Ascending aorta (tissue), 2 donors: Measurements from ENCODE around the gene ANKRD10. TPM values are rescaled to one million over a fixed set of nuclear protein-coding genes. Genes with fewer than 3 reads are reported as not detected.

ENCODE experiments used
- DNase-seq, 2 donors: peaks; one replicate each; pipeline ENCODE4 v3.0.0-alpha.2; 2019; ENCODE audit warnings: low spot score in 2 of 2
- H3K27ac ChIP-seq, 2 donors: fragments of 200-600 bp; sonication (generic); one replicate each; pipeline ENCODE4 v1.5.1; 2016 to 2017; ENCODE audit warnings: mild to moderate bottlenecking in 1 of 2
- H3K27me3 ChIP-seq: fragments of 200-600 bp; sonication (generic); one replicate; pipeline ENCODE4 v1.5.1; 2017
- H3K36me3 ChIP-seq, 2 donors: fragments of 200-600 bp; sonication (generic); one replicate each; pipeline ENCODE4 v1.5.1; 2016
- H3K4me1 ChIP-seq, 2 donors: fragments of 200-600 bp; sonication (generic); one replicate each; pipeline ENCODE4 v1.5.1; 2016 to 2017; ENCODE audit warnings: mild to moderate bottlenecking in 1 of 2
- H3K4me3 ChIP-seq, 2 donors: fragments of 200-600 bp; sonication (generic); one replicate each; pipeline ENCODE4 v1.5.1; 2016 to 2017; ENCODE audit warnings: mild to moderate bottlenecking in 1 of 2
- H3K9me3 ChIP-seq, 2 donors: fragments of 200-600 bp; sonication (generic); one replicate each; pipeline ENCODE4 v1.5.1; 2016
- CTCF ChIP-seq, 3 experiments: fragments of 200-600 bp in 2 of 3; fragments of 450-650 bp in 1 of 3; sonication (generic) in 2 of 3; IDR thresholded peaks; one replicate each; pipeline ENCODE4 v1.5.1; 2016 to 2019; ENCODE audit warnings: antibody characterized with exemption in 3 of 3, mild to moderate bottlenecking in 1 of 3, moderate library complexity in 1 of 3
- intact Hi-C: fragments of 100-400 bp; cut with DNase I; formaldehyde crosslinking; loops from one replicate; pipeline ENCODE4 v1.15.1; 2023
- total RNA-seq: library from RNA; depleted of rRNA; stranded (reverse); fragments of >200 nt; gene quantifications from one replicate; pipeline ENCODE4 v1.1.0, GENCODE V29; 2016

The ANKRD10 gene
- total RNA-seq, 1 donor from 2014 or later = 100 TPM

- Histone ChIP-seq H3K4me1 (peaks cover 11 to 23% of the 10 kb centered on the region in 2 donors), H3K27me3 (no peaks in the 10 kb centered on the region), H3K4me3 (peak overlapping the region; percentile 49 to 61), H3K27ac (peak overlapping the region in 1 of 2 donors; percentile 78), H3K36me3 (no peaks in the 10 kb centered on the region), H3K9me3 (no peaks in the 10 kb centered on the region)
- intact Hi-C loops = loop anchor here (5.0 to 10.0 kb wide), 2 partner anchors 408 to 749 kb away; no protein-coding TSS in a partner anchor
- DNase-seq = no peak
- TF ChIP-seq CTCF (IDR thresholded peaks at IDR 0.05) = no peak
Observed at GRCh38 chr13:110873639-110874507, 41.0 kb downstream of the ANKRD10 start.

GRCh38 chr13:110872768-110873638 is 41.9 kb downstream of the ANKRD10 start:
- intact Hi-C loops = loop anchor here (5.0 to 10.0 kb wide), 2 partner anchors 409 to 748 kb away; no protein-coding TSS in a partner anchor
- Histone ChIP-seq H3K4me3 (no peak overlapping the region), H3K27me3 (no peaks in the 10 kb centered on the region), H3K36me3 (no peaks in the 10 kb centered on the region), H3K27ac (peak overlapping the region in 1 of 2 donors; percentile 78), H3K9me3 (no peaks in the 10 kb centered on the region), H3K4me1 (peaks cover 11 to 23% of the 10 kb centered on the region in 2 donors)
- DNase-seq = no peak
- no peak for TF ChIP-seq CTCF (IDR thresholded peaks at IDR 0.05)

- H3K36me3 ChIP-seq = no peaks in the 10 kb centered on the region
- intact Hi-C loops = loop anchor here (5.0 to 10.0 kb wide), 2 partner anchors 410 to 747 kb away; no protein-coding TSS in a partner anchor
- H3K4me3 ChIP-seq = no peak overlapping the region
- TF ChIP-seq CTCF (IDR thresholded peaks at IDR 0.05) = no peak
- no peaks in the 10 kb centered on the region for H3K27me3 ChIP-seq
- DNase-seq = no peak
- H3K4me1 ChIP-seq = peaks cover 11 to 23% of the 10 kb centered on the region in 2 donors
- no peaks in the 10 kb centered on the region for H3K9me3 ChIP-seq
- H3K27ac ChIP-seq = peak overlapping the region; percentile 23 to 78
Observed at GRCh38 chr13:110872034-110872767, 42.7 kb downstream of the ANKRD10 start.

- Histone ChIP-seq H3K9me3 (no peaks in the 10 kb centered on the region), H3K27ac (peak overlapping the region; percentile 89), H3K36me3 (no peaks in the 10 kb centered on the region), H3K27me3 (no peaks in the 10 kb centered on the region), H3K4me3 (peak overlapping the region; percentile 22 to 54), H3K4me1 (peaks cover 10 to 21% of the 10 kb centered on the region in 2 donors)
- peak; percentile 98 to 100 for DNase-seq
- intact Hi-C loops = loop anchor here (1.0 to 10.0 kb wide), 4 partner anchors 45 to 745 kb away; partner anchors contain the start of gene ANKRD10
- peak in 2 of 3 experiments; percentile 4 to 27 for TF ChIP-seq CTCF (IDR thresholded peaks at IDR 0.05)
Observed at GRCh38 chr13:110869805-110870706, 44.8 kb downstream of the ANKRD10 start.
